Measurements from ENCODE around the gene DDT.
"Not testable (repeated sequence)": the region's sequence is repeated elsewhere in the genome, so short reads cannot be mapped to it uniquely, and the experiment has no call there.

GRCh38 chr22:23956301-23956900 is 17.8 kb downstream of the DDT start:
- not testable (repeated sequence) for TF ChIP-seq POLR2A (IDR thresholded peaks at IDR 0.05; ENCODE audit: low read depth, low read length); TAF1 (IDR thresholded peaks at IDR 0.05; ENCODE audit: low read depth, low read length); POLR2AphosphoS5 (IDR thresholded peaks at IDR 0.05; ENCODE audit: low read depth, low read length); POU2F2 (IDR thresholded peaks at IDR 0.05; ENCODE audit: low read depth, low read length); PAX5 (IDR thresholded peaks at IDR 0.05; ENCODE audit: insufficient read depth, low read length, severe bottlenecking)
